Immature natural killer cell (primary cell): ENCODE results near the gene TRIM8. TPM values are rescaled to one million over a fixed set of nuclear protein-coding genes. Genes with fewer than 3 reads are reported as not detected.
A peak's percentile ranks its signal among the peaks of the same experiment; 100 is the strongest.

ENCODE experiments used
- DNase-seq, 3 donors: peaks; one replicate each; pipeline ENCODE4 v3.0.0; 2022; ENCODE audit warnings: mixed read lengths in 1 of 3
- H3K27ac Mint-ChIP-seq, 6 donors: one replicate each; pipeline ENCODE4 v1.8.0; 2020; ENCODE audit warnings: mixed read lengths in 6 of 6, mild to moderate bottlenecking in 5 of 6, inconsistent platforms in 4 of 6, moderate library complexity in 3 of 6
- H3K27me3 Mint-ChIP-seq, 3 donors: one replicate each; pipeline ENCODE4 v1.8.0; 2020 to 2021; ENCODE audit warnings: low read depth in 3 of 3, mild to moderate bottlenecking in 3 of 3, mixed read lengths in 3 of 3, moderate library complexity in 3 of 3, inconsistent platforms in 1 of 3
- H3K36me3 Mint-ChIP-seq, 3 donors: one replicate each; pipeline ENCODE4 v1.8.0; 2020; ENCODE audit warnings: mixed read lengths in 3 of 3, inconsistent platforms in 2 of 3, mild to moderate bottlenecking in 2 of 3
- H3K4me1 Mint-ChIP-seq, 2 donors: one replicate each; pipeline ENCODE4 v1.8.0; 2020; ENCODE audit warnings: inconsistent platforms in 2 of 2, mild to moderate bottlenecking in 2 of 2, mixed read lengths in 2 of 2, moderate library complexity in 1 of 2
- H3K4me3 Mint-ChIP-seq, 5 donors: one replicate each; pipeline ENCODE4 v1.8.0; 2020; ENCODE audit warnings: mild to moderate bottlenecking in 5 of 5, mixed read lengths in 5 of 5, inconsistent platforms in 3 of 5, moderate library complexity in 3 of 5
- H3K9me3 Mint-ChIP-seq, 6 donors: one replicate each; pipeline ENCODE4 v1.8.0; 2020; ENCODE audit warnings: mild to moderate bottlenecking in 6 of 6, mixed read lengths in 6 of 6, inconsistent platforms in 4 of 6, moderate library complexity in 3 of 6
- polyA plus RNA-seq, 3 donors: library from polyadenylated mRNA; unstranded; fragments of 300-500 nt; fragmentation: Illumina TruSeq; gene quantifications; one replicate each; pipeline ENCODE4 v1.2.3, GENCODE V29; 2021

Gene TRIM8
- 10 to 100 TPM; 30.5 to 78.8 (median 39.2) TPM for polyA plus RNA-seq

- Mint-ChIP-seq H3K4me3 (peak within 1 kb of the TSS; percentile 92 to 97 (median 93)), H3K36me3 (no peaks in the 10 kb centered on the region), H3K9me3 (no peaks in the 10 kb centered on the region), H3K27ac (peak within 1 kb of the TSS; percentile 93 to 99 (median 96)), H3K4me1 (peaks cover 40 to 41% of the 10 kb centered on the region in 2 donors), H3K27me3 (peaks cover 15 to 34% (median 22%) of the 10 kb centered on the region in 3 donors)
- peak; percentile 59 to 66 (median 63) for DNase-seq
Measured at GRCh38 chr10:102644066-102644645, at the start of gene TRIM8. Gene TRIM8 (plus strand): TSS chr10:102644479. CDS start chr10:102644618, 139 bp downstream.

- Mint-ChIP-seq H3K4me1 (no peaks in the 10 kb centered on the region), H3K4me3 (no peak overlapping the region), H3K27me3 (peaks cover 0 to 1% (median 0%) of the 10 kb centered on the region in 3 donors), H3K36me3 (peaks cover 12 to 15% (median 13%) of the 10 kb centered on the region in 3 donors), H3K27ac (no peak overlapping the region), H3K9me3 (no peaks in the 10 kb centered on the region)
- DNase-seq, result no peak
Measured at GRCh38 chr10:102595293-102595692, 49.0 kb upstream of the TRIM8 start.

DNA sequence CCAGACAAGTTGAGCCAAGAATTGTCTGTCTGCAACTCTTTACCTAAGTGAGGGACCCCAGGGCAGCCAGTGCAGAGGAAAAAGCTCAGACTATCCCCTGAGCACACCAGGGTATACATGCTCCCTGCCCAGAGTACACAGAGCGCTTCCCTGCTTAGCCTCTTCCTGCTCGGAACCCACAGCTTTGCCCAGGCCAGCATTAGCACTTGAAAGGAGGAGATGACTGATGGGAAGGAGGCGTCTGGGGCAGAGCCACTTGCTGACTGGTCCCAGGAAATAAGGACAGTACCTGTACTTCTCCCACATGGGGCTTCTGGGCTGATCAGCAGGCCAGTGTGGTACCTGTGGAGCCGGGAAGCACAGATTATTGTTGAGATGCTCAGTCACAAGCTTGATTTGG is 48.4 kb upstream of the TRIM8 start:
- Mint-ChIP-seq H3K4me1 (no peaks in the 10 kb centered on the region), H3K27me3 (no peaks in the 10 kb centered on the region), H3K27ac (no peak overlapping the region), H3K36me3 (peaks cover 13 to 17% (median 15%) of the 10 kb centered on the region in 3 donors), H3K4me3 (no peak overlapping the region), H3K9me3 (no peaks in the 10 kb centered on the region)
- no peak for DNase-seq

DNA sequence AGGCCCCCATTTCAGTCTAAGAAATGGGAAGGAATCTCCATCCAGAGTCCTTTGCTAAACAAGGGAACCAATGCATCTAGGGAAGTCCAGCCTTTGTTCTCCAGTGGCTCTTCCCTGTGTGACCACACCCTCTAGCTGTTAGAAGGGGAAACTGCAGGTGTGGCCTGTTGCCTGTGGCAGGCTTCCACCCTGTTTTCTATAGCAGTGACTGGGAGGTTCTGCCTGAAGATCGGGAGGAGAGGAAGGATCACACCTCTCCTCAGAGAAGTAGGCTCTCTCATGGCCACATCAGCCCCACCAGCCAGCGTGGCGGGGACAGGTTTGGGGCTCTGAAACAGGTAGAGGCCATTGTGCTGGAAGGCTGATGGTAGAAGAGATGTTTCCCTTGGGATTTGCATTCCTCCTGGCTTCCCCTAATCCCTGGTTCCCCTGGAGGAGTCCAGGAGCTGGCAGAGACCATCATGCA is 47.7 kb upstream of the TRIM8 start:
- no peak for DNase-seq
- Mint-ChIP-seq H3K36me3 (peaks cover 13 to 17% (median 15%) of the 10 kb centered on the region in 3 donors), H3K27me3 (no peaks in the 10 kb centered on the region), H3K4me1 (no peaks in the 10 kb centered on the region), H3K27ac (no peak overlapping the region), H3K4me3 (no peak overlapping the region), H3K9me3 (no peaks in the 10 kb centered on the region)

GRCh38 chr10:102597131-102597991 is 46.9 kb upstream of the TRIM8 start:
- no peaks in the 10 kb centered on the region for H3K27me3 Mint-ChIP-seq
- no peaks in the 10 kb centered on the region for H3K9me3 Mint-ChIP-seq
- no peaks in the 10 kb centered on the region for H3K4me1 Mint-ChIP-seq
- peaks cover 13 to 20% (median 15%) of the 10 kb centered on the region in 3 donors for H3K36me3 Mint-ChIP-seq
- H3K27ac Mint-ChIP-seq, result no peak overlapping the region
- DNase-seq, result no peak
- H3K4me3 Mint-ChIP-seq, result no peak overlapping the region

DNA sequence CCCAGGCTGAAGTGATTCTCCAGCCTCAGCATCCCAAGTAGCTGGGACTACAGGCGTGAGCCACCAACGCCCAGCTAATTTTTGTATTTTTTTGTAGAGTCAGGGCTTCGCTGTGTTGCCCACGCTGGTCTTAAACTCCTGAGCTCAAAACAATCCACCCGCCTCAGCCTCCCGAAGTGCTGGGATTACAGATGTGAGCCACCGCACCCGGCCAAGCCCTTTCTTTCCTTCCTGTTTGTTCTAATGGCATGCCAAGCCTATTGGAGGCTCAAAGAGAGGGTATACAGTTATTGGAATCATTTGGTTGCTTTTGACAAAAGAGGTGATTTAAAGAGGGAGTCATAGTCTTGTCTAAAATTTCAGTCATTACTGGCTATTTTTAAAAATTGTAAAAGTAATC is 46.0 kb upstream of the TRIM8 start:
- no peak for DNase-seq
- Mint-ChIP-seq H3K27ac (no peak overlapping the region), H3K9me3 (no peaks in the 10 kb centered on the region), H3K27me3 (no peaks in the 10 kb centered on the region), H3K4me3 (no peak overlapping the region), H3K4me1 (no peaks in the 10 kb centered on the region), H3K36me3 (peaks cover 13 to 20% (median 15%) of the 10 kb centered on the region in 3 donors)

DNA sequence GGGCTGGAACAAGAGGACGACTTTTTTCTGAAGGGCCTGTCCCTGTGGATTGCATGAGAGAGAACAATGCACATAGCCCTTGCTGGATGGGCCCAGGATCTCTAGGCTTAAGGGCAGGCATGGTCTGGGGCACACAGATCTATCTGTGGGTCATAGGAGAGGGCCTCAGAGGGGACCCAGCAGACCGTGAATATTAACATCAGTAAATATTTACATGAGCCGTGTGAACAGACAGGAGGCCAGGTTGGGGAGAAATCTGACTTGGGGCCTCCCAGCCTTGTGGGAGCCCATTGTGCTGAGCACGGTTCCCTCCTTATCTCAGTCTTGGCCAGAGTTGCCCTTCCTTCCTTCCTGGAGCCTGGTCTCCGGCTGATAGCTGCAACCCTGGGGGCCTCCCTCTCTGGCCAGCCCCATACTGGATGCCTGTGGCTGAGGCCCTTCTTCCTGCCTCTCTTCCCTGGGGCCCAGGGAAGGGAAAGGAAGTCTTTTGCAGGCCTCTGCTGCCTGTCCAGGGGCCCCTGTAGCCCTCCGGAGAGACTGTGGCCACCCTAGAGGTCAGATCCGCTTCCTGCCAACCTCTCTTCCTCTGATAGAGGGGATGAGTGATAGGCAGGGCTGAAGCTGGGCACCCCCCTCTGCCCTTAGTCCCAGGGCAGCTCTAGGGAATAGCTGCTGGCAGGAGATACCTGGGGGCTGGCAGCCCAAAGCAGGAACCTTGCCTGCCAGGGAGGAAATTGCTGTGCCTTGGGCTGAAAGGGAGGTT is 44.5 kb upstream of the TRIM8 start:
- Mint-ChIP-seq H3K4me1 (no peaks in the 10 kb centered on the region), H3K27ac (no peak overlapping the region), H3K27me3 (no peaks in the 10 kb centered on the region), H3K9me3 (no peaks in the 10 kb centered on the region), H3K36me3 (peaks cover 18 to 30% (median 19%) of the 10 kb centered on the region in 3 donors), H3K4me3 (no peak overlapping the region)
- no peak for DNase-seq

DNA sequence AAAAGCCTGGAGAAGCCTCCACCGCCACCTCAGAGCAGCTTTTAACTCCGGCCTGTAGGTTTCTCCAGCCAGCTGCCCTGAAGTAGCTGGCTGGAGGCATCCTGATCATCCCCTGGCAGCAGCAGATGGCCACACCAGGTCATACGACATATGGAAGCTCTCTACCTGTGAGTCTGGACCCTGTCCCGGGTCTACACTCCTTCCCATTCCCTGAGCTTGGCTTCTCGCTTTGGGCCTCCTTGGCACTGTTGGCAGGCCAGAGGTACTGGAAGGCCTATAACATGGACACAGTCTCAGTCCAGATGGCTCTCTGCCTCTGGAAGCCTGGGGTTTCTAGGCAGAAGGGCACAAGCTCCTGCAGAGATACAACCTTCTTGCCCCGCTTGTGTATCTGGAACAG is 43.5 kb upstream of the TRIM8 start:
- no peaks in the 10 kb centered on the region for H3K9me3 Mint-ChIP-seq
- H3K36me3 Mint-ChIP-seq, result peaks cover 18 to 30% (median 19%) of the 10 kb centered on the region in 3 donors
- no peaks in the 10 kb centered on the region for H3K27me3 Mint-ChIP-seq
- H3K4me1 Mint-ChIP-seq, result no peaks in the 10 kb centered on the region
- no peak overlapping the region for H3K27ac Mint-ChIP-seq
- no peak overlapping the region for H3K4me3 Mint-ChIP-seq
- DNase-seq, result no peak

GRCh38 chr10:102601639-102602038 is 42.6 kb upstream of the TRIM8 start:
- Mint-ChIP-seq H3K9me3 (no peaks in the 10 kb centered on the region), H3K27ac (no peak overlapping the region), H3K36me3 (peaks cover 19 to 33% (median 20%) of the 10 kb centered on the region in 3 donors)

DNA sequence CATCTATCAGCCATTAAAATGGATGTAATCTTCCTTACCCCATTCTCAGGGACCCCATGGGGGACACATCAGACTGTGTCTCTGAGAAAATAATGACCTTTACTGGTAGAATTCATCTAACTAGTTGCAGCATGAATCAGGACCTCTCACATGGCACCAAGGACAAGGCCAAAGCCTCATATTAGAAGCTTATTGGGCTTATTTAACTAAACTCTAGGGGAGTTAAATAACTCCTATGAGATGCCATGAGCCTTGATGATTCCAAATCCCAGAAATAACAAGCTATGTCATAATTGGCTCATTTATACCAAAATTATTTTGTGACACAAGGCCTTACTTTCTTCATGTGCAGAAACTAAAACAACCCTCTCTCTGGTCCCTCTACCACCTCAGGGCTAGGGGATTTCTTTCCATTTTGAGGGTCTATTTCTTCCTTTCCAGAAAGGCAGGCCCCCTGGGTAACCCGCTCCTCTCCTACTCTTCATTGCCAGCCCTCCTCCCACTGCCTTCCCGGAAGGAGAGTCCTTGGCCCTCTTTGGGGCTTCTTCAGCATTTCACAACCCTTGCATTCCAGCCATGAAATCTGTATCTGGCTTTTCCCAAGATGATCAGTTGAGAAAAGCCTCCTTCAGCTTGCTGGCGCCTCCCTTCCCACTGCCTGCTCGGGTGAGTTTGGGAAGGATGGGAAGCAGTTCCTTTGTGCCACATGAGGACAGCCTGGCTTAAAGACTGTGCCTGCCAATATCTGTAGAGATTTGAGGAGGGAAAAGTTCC is 41.8 kb upstream of the TRIM8 start:
- no peak overlapping the region for H3K27ac Mint-ChIP-seq
- H3K36me3 Mint-ChIP-seq, result peaks cover 19 to 34% (median 22%) of the 10 kb centered on the region in 3 donors
- no peaks in the 10 kb centered on the region for H3K9me3 Mint-ChIP-seq

More at GRCh38 chr10:102601639-102602038, 42.6 kb upstream of the TRIM8 start:
- H3K4me3 Mint-ChIP-seq, result no peak overlapping the region
- H3K27me3 Mint-ChIP-seq, result no peaks in the 10 kb centered on the region
- DNase-seq, result no peak
- no peaks in the 10 kb centered on the region for H3K4me1 Mint-ChIP-seq

DNA sequence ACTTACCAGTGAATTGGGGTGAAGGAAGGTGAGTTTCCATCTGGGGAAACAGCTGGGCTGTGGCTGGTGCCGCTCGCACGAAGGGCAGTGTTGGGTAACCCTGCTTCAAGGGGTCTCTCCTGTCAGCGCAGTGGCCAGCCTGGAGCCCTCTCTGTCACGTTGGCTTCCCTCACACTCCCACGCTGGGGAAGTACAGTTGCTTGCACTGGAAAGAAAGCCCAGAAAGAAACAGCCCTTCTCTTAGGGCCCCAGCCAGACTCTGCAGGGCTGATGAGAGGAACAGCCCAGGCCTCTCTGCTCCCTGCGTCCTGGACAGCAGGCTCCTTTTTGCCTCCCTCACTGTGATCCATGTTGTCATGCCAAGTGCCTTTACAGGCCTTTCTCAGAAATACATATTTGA is 40.3 kb upstream of the TRIM8 start:
- peaks cover 12 to 25% (median 12%) of the 10 kb centered on the region in 3 donors for H3K36me3 Mint-ChIP-seq
- H3K27ac Mint-ChIP-seq, result no peak overlapping the region
- H3K27me3 Mint-ChIP-seq, result peaks cover 0 to 1% (median 0%) of the 10 kb centered on the region in 3 donors
- DNase-seq, result no peak
- H3K9me3 Mint-ChIP-seq, result no peaks in the 10 kb centered on the region
- no peak overlapping the region for H3K4me3 Mint-ChIP-seq
- no peaks in the 10 kb centered on the region for H3K4me1 Mint-ChIP-seq

More for the DNA sequence above, 41.8 kb upstream of the TRIM8 start:
- Mint-ChIP-seq H3K4me1 (no peaks in the 10 kb centered on the region), H3K27me3 (no peaks in the 10 kb centered on the region), H3K4me3 (no peak overlapping the region)
- no peak for DNase-seq

DNA sequence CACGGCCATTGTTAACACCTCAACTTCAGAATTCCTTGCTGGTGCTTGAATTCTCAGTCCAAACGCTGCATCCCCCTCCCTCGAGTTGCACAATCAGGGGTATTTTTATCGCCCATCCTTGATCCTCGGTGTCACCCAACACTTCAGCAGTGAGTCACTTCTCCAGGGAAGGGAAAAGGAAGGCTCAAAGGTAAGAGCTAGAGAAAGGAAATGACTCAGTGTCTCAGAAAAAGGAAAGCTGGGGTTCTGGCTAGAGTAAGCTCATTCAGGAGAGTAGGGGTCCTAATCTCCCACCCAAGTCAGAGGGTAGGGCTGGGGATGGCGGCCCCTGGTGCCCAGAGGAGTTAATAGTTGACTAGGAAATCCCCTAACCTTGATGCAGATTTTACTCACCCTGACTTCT is 39.8 kb upstream of the TRIM8 start:
- Mint-ChIP-seq H3K4me1 (no peaks in the 10 kb centered on the region), H3K36me3 (peaks cover 8 to 21% (median 14%) of the 10 kb centered on the region in 3 donors), H3K4me3 (no peak overlapping the region), H3K27me3 (peaks cover 0 to 3% (median 0%) of the 10 kb centered on the region in 3 donors), H3K27ac (no peak overlapping the region), H3K9me3 (no peaks in the 10 kb centered on the region)
- DNase-seq, result no peak

GRCh38 chr10:102605712-102606111 is 38.6 kb upstream of the TRIM8 start:
- H3K27me3 Mint-ChIP-seq, result peaks cover 0 to 3% (median 0%) of the 10 kb centered on the region in 3 donors
- no peak overlapping the region for H3K4me3 Mint-ChIP-seq
- DNase-seq, result no peak
- peaks cover 4 to 16% (median 16%) of the 10 kb centered on the region in 3 donors for H3K36me3 Mint-ChIP-seq
- no peaks in the 10 kb centered on the region for H3K9me3 Mint-ChIP-seq
- H3K27ac Mint-ChIP-seq, result no peak overlapping the region
- no peaks in the 10 kb centered on the region for H3K4me1 Mint-ChIP-seq
